Kidney (tissue), 14 donors: ENCODE data around the gene WSB1. TPM values are rescaled to one million over a fixed set of nuclear protein-coding genes. Genes with fewer than 3 reads are reported as not detected.

ENCODE experiments used
- DNase-seq, 5 donors: peaks; one replicate each; pipeline ENCODE4 v3.0.0-alpha.2; 2013 to 2020
- FAIRE-seq: peaks from 2 replicates; lab custom pipeline; 2012; peaks lifted over from hg19 to GRCh38; lab: Jason Lieb, UNC
- H3K27ac ChIP-seq, 2 donors: one replicate each; pipeline ENCODE4 v1.7.0; 2013; ENCODE audit warnings: low read depth in 2 of 2, low read length in 2 of 2, inconsistent platforms in 1 of 2
- H3K27me3 ChIP-seq: one replicate; pipeline ENCODE4 v1.7.1; 2013; ENCODE audit warnings: low read length, inconsistent platforms; ENCODE audit not compliant: control insufficient read depth, insufficient read depth
- H3K36me3 ChIP-seq, 3 donors: one replicate each; pipeline versions ENCODE4 v1.7.0 to v1.7.1; 2013; ENCODE audit warnings: low read length in 3 of 3, control low read depth in 1 of 3, inconsistent platforms in 1 of 3; ENCODE audit not compliant: insufficient read depth in 3 of 3, control insufficient read depth in 2 of 3
- H3K4me1 ChIP-seq, 3 donors: one replicate each; pipeline versions ENCODE4 v1.7.0 to v1.7.1; 2013; ENCODE audit warnings: low read length in 3 of 3, inconsistent platforms in 1 of 3, low read depth in 1 of 3; ENCODE audit not compliant: control insufficient read depth in 2 of 3, insufficient read depth in 2 of 3
- H3K4me3 ChIP-seq, 3 donors: one replicate each; pipeline versions ENCODE4 v1.7.0 to v1.8.1; 2013; ENCODE audit warnings: low read length in 3 of 3, control low read depth in 1 of 3, inconsistent platforms in 1 of 3
- H3K9ac ChIP-seq, 3 donors: one replicate each; pipeline versions ENCODE4 v1.7.0 to v1.7.1; 2013; ENCODE audit warnings: low read length in 3 of 3, control low read depth in 1 of 3, inconsistent platforms in 1 of 3
- H3K9me3 ChIP-seq, 3 donors: one replicate each; pipeline versions ENCODE4 v1.7.0 to v1.7.1; 2013; ENCODE audit warnings: low read length in 3 of 3, control low read depth in 1 of 3, inconsistent platforms in 1 of 3; ENCODE audit not compliant: control insufficient read depth in 2 of 3, insufficient read depth in 1 of 3
- CTCF ChIP-seq: IDR thresholded peaks from 3 replicates; pipeline ENCODE4 v1.5.1; 2012; ENCODE audit warnings: mild to moderate bottlenecking, moderate library complexity, borderline replicate concordance; ENCODE audit not compliant: insufficient read depth; ENCODE audit errors: extremely low read depth
- intact Hi-C: fragments of 100-400 bp; cut with DNase I; formaldehyde crosslinking; loops from one replicate; pipeline ENCODE4 v1.11.1; 2022
- polyA plus RNA-seq: library from polyadenylated mRNA; stranded (reverse); fragments of 350-450 nt; fragmentation: Illumina TruSeq; extraction: RNeasy Lipid Tissue Mini Kit (QIAGEN cat#74804); gene quantifications from one replicate; pipeline ENCODE4 v1.2.3, GENCODE V29; 2014; ENCODE audit warnings: low read depth, low replicate concordance; ENCODE audit not compliant: insufficient read depth
- total RNA-seq: library from RNA; stranded (reverse); fragmentation: NEBNext Ultra II Directional; extraction: Animal tissue kit (Norgen Biotek cat#: 25700); gene quantifications from one replicate; pipeline ENCODE4 v1.2.1, GENCODE V29; 2021
- donor health status: control.
- donor health status: control.
- donor health status: control.
- donor health status: control.
- donor health status: control.
- donor health status: DM: yes; HTN: yes; CAD: no.
- donor health status: Normal renal cell carcinoma (clear cell type).

Gene WSB1
- total and polyA plus RNA-seq, 2 donors from 2014 or later, result 59.8 to 195 TPM

- Histone ChIP-seq H3K9me3 (no peaks in the 10 kb centered on the region), H3K27ac (no peak overlapping the region), H3K4me1 (no peaks in the 10 kb centered on the region), H3K9ac (no peak overlapping the region), H3K27me3 (no peaks in the 10 kb centered on the region), H3K4me3 (no peak overlapping the region), H3K36me3 (no peaks in the 10 kb centered on the region)
- DNase-seq, result no peak
- no peak for TF ChIP-seq CTCF
- no peak for FAIRE-seq
- intact Hi-C loops, result no loop called here
These were observed 12.5 kb upstream of the WSB1 start for GRCh38 chr17:27281438-27281837.

GRCh38 chr17:27282054-27282551, 11.8 kb upstream of the WSB1 start:
- Histone ChIP-seq H3K4me1 (no peaks in the 10 kb centered on the region), H3K4me3 (no peak overlapping the region), H3K36me3 (no peaks in the 10 kb centered on the region), H3K9me3 (no peaks in the 10 kb centered on the region), H3K27me3 (no peaks in the 10 kb centered on the region), H3K27ac (no peak overlapping the region), H3K9ac (no peak overlapping the region)
- DNase-seq, result no peak
- intact Hi-C loops, result no loop called here
- no peak for TF ChIP-seq CTCF
- FAIRE-seq, result no peak

- FAIRE-seq (no peak), DNase-seq (no peak)
- intact Hi-C loops, result no loop called here
- H3K9ac ChIP-seq, result no peak overlapping the region
- H3K4me1 ChIP-seq, result no peaks in the 10 kb centered on the region
- H3K27me3 ChIP-seq, result no peaks in the 10 kb centered on the region
- no peak for TF ChIP-seq CTCF
- no peaks in the 10 kb centered on the region for H3K36me3 ChIP-seq
- no peaks in the 10 kb centered on the region for H3K9me3 ChIP-seq
- no peak overlapping the region for H3K27ac ChIP-seq
- H3K4me3 ChIP-seq, result no peak overlapping the region
These were observed 10.9 kb upstream of the WSB1 start for GRCh38 chr17:27283060-27283459.

GRCh38 chr17:27283751-27284150, 10.2 kb upstream of the WSB1 start:
- no peaks in the 10 kb centered on the region for H3K4me1 ChIP-seq
- no peak overlapping the region for H3K4me3 ChIP-seq
- H3K36me3 ChIP-seq, result no peaks in the 10 kb centered on the region
- no peak for FAIRE-seq
- no peaks in the 10 kb centered on the region for H3K9me3 ChIP-seq
- TF ChIP-seq CTCF, result no peak
- H3K9ac ChIP-seq, result no peak overlapping the region
- H3K27ac ChIP-seq, result no peak overlapping the region
- intact Hi-C loops, result no loop called here
- DNase-seq, result no peak
- no peaks in the 10 kb centered on the region for H3K27me3 ChIP-seq
